K562 (cell line): Measurements from ENCODE around the gene CPHXL2. TPM values are rescaled to one million over a fixed set of nuclear protein-coding genes. Genes with fewer than 3 reads are reported as not detected.
A peak's percentile ranks its signal among the peaks of the same experiment; 100 is the strongest.

Experiments used
- ATF3 ChIP-seq, 2 experiments: fragments of 450-650 bp in 1 of 2; sonication (generic) in 1 of 2; formaldehyde crosslinking in 1 of 2; IDR thresholded peaks in 1 of 2; conservative IDR thresholded peaks in 1 of 2; 2 replicates each; pipeline versions ENCODE4 v1.6.1 to v1.8.1; 2016 to 2023; ENCODE audit warnings: mild to moderate bottlenecking in 2 of 2, moderate library complexity in 2 of 2, inconsistent platforms in 1 of 2, missing genetic modification reagents in 1 of 2
- ETV5 ChIP-seq: sonication (generic); formaldehyde crosslinking; IDR thresholded peaks from 2 replicates; pipeline ENCODE4 v1.4.0; 2020; ENCODE audit warnings: low read depth, mild to moderate bottlenecking, missing genetic modification reagents
- HMGXB4 ChIP-seq: sonication (generic); formaldehyde crosslinking; IDR thresholded peaks from 2 replicates; pipeline ENCODE4 v1.8.1; 2023; ENCODE audit warnings: mild to moderate bottlenecking, missing genetic modification reagents
- KDM5B ChIP-seq: fragments of 200-600 bp; sonication (generic); IDR thresholded peaks from 2 replicates; pipeline ENCODE4 v1.6.1; 2012; ENCODE audit warnings: low read depth, mild to moderate bottlenecking, moderate library complexity, low read length, control low read depth, inconsistent platforms; ENCODE audit not compliant: insufficient replicate concordance
- MXI1 ChIP-seq: IDR thresholded peaks from 2 replicates; pipeline ENCODE4 v1.6.1; 2011; ENCODE audit warnings: low read depth, mild to moderate bottlenecking, improper control_type of control experiment, low read length
- NBN ChIP-seq: fragments of 450-650 bp; IDR thresholded peaks from 2 replicates; pipeline ENCODE4 v1.6.1; 2016; ENCODE audit warnings: low read depth, mild to moderate bottlenecking
- SNIP1 ChIP-seq: fragments of 450-650 bp; IDR thresholded peaks from 2 replicates; pipeline ENCODE4 v1.7.1; 2017; ENCODE audit warnings: low read depth, mild to moderate bottlenecking
- ZBTB40 ChIP-seq, 2 experiments: fragments of 450-650 bp in 1 of 2; sonication (generic) in 1 of 2; formaldehyde crosslinking in 1 of 2; IDR thresholded peaks; 2 replicates each; pipeline versions ENCODE4 v1.7.1 to v1.9.0; 2016 to 2022; ENCODE audit warnings: inconsistent platforms in 1 of 2, mild to moderate bottlenecking in 1 of 2, missing genetic modification reagents in 1 of 2
- ZFX ChIP-seq: sonication (generic); formaldehyde crosslinking; IDR thresholded peaks from 2 replicates; pipeline ENCODE4 v1.8.0; 2022; ENCODE audit warnings: mild to moderate bottlenecking, missing genetic modification reagents, moderate library complexity
- ZNF140 ChIP-seq: fragments of 250-450 bp; sonication (Bioruptor Pico); IDR thresholded peaks from 2 replicates; pipeline ENCODE4 v1.8.0; 2021; ENCODE audit warnings: moderate library complexity, mild to moderate bottlenecking, inconsistent platforms
- ZNF639 ChIP-seq, 2 experiments: fragments of 200-800 bp in 1 of 2; sonication (Bioruptor generic) in 1 of 2; sonication (generic) in 1 of 2; formaldehyde crosslinking in 1 of 2; IDR thresholded peaks in 1 of 2; conservative IDR thresholded peaks in 1 of 2; 2 replicates each; pipeline versions ENCODE4 v1.5.0 to v1.6.1; 2016 to 2020; ENCODE audit warnings: missing compliant biosample characterization in 1 of 2, missing genetic modification characterization in 1 of 2, missing genetic modification reagents in 1 of 2
- polyA plus RNA-seq, 8 experiments: library from polyadenylated mRNA; depleted of rRNA in 4 of 8; stranded (reverse) in 5 of 8; unstranded in 3 of 8; fragments of >200 nt; fragmentation: Nextera tagmentation in 2 of 8; fragmentation: Illumina TruSeq in 1 of 8; extraction: Ambion mirVana in 2 of 8; extraction: Trizol in 1 of 8; gene quantifications; 2 replicates each; pipeline versions ENCODE4 v1.2.1 to v1.2.3, GENCODE V29; 2011 to 2014; ENCODE audit warnings: inconsistent platforms in 1 of 8, missing spikeins in 1 of 8
- total RNA-seq, 7 experiments: library from RNA; depleted of rRNA in 6 of 7; stranded (reverse); fragments of >200 nt in 6 of 7; fragmentation: Illumina TruSeq in 2 of 7; extraction: Trizol in 2 of 7; gene quantifications; 2 replicates each; pipeline versions ENCODE4 v1.2.1 to v1.2.3, GENCODE V29; 2011 to 2021; ENCODE audit warnings: low replicate concordance in 1 of 7

The CPHXL2 gene
- total and polyA plus RNA-seq, 9 of the 15 experiments (the other 6 are each of a cell fraction or from before 2014, with no cell fraction given): not detected

- peak; percentile 86 for TF ChIP-seq ZFX
- TF ChIP-seq ZBTB40 (IDR thresholded peaks at IDR 0.05): peak; percentile 94
- no peak for TF ChIP-seq ZBTB40 (CRISPR knock-in tag; IDR thresholded peaks at IDR 0.05)
- TF ChIP-seq HMGXB4 (CRISPR knock-in tag): peak; percentile 43; the same call in 1 of the 2 replicates
- TF ChIP-seq NBN: peak; percentile 99
- peak; percentile 90 for TF ChIP-seq ETV5 (CRISPR knock-in tag)
- TF ChIP-seq SNIP1: no peak
- peak; percentile 85 for TF ChIP-seq KDM5B
- TF ChIP-seq ZNF140 (CRISPR knock-in tag): no peak
- TF ChIP-seq ZNF639 (CRISPR knock-in tag; conservative IDR thresholded peaks at IDR 0.05 in 1 of 2, IDR thresholded peaks at IDR 0.05 in 1 of 2): peak in 1 of 2 experiments; percentile 90; a peak in 2 of 4 replicates
- peak; percentile 83 for TF ChIP-seq ATF3 (IDR thresholded peaks at IDR 0.05)
- TF ChIP-seq ATF3 (CRISPR knock-in tag; conservative IDR thresholded peaks at IDR 0.05): peak; percentile 59; the same call in 1 of the 2 replicates
- peak; percentile 98 for TF ChIP-seq MXI1
These were observed 53.8 kb downstream of the CPHXL2 start, which contains the start of gene ADAT1 (continued) for GRCh38 chr16:75622761-75623605.
